K562 (cell line): ENCODE measurements around the gene CCN6. TPM values are rescaled to one million over a fixed set of nuclear protein-coding genes. Genes with fewer than 3 reads are reported as not detected.

Source experiments
- CTCF ChIP-seq, 3 experiments: IDR thresholded peaks in 2 of 3; conservative IDR thresholded peaks in 1 of 3; 2 replicates each; pipeline ENCODE4 v1.5.1; 2011 to 2012; ENCODE audit warnings: low read length in 3 of 3, mild to moderate bottlenecking in 3 of 3, control low read depth in 2 of 3, improper control_type of control experiment in 1 of 3, inconsistent platforms in 1 of 3, low read depth in 1 of 3, mixed read lengths in 1 of 3, moderate library complexity in 1 of 3; ENCODE audit not compliant: insufficient read depth in 2 of 3
- GATA2 ChIP-seq: sonication (generic); formaldehyde crosslinking; IDR thresholded peaks from 2 replicates; pipeline ENCODE4 v1.4.0; 2020; ENCODE audit warnings: mild to moderate bottlenecking, missing genetic modification reagents
- HDAC1 ChIP-seq, 2 experiments: fragments of 450-650 bp; IDR thresholded peaks; 2 replicates each; pipeline ENCODE4 v1.6.1; 2016 to 2017; ENCODE audit warnings: inconsistent platforms in 1 of 2, mild to moderate bottlenecking in 1 of 2, moderate library complexity in 1 of 2
- MAFF ChIP-seq: IDR thresholded peaks from 2 replicates; pipeline ENCODE4 v1.6.1; 2012; ENCODE audit warnings: low read length, improper control_type of control experiment
- MED1 ChIP-seq: sonication (generic); formaldehyde crosslinking; IDR thresholded peaks from 2 replicates; pipeline ENCODE4 v1.8.1; 2023; ENCODE audit warnings: missing genetic modification reagents, borderline replicate concordance
- NKRF ChIP-seq: fragments of 450-650 bp; IDR thresholded peaks from 2 replicates; pipeline ENCODE4 v1.6.1; 2016; ENCODE audit warnings: borderline replicate concordance
- POU5F1 ChIP-seq: fragments of 150-350 bp; IDR thresholded peaks from 2 replicates; pipeline ENCODE4 v1.6.1; 2014; ENCODE audit warnings: borderline replicate concordance, low read length, low read depth, mild to moderate bottlenecking; ENCODE audit not compliant: partially characterized antibody
- SMC3 ChIP-seq: conservative IDR thresholded peaks from 2 replicates; pipeline ENCODE4 v1.6.1; 2011; ENCODE audit warnings: low read depth, low read length, improper control_type of control experiment; ENCODE audit not compliant: insufficient read depth
- TARDBP ChIP-seq: fragments of 450-650 bp; IDR thresholded peaks from 2 replicates; pipeline ENCODE4 v1.6.1; 2016
- TCF3 ChIP-seq: sonication (generic); formaldehyde crosslinking; IDR thresholded peaks from 2 replicates; pipeline ENCODE4 v1.4.0; 2020; ENCODE audit warnings: mild to moderate bottlenecking, missing genetic modification reagents
- ZBTB7A ChIP-seq: IDR thresholded peaks from 2 replicates; pipeline ENCODE4 v1.6.1; 2011; ENCODE audit warnings: low read depth, mild to moderate bottlenecking, low read length, moderate library complexity, borderline replicate concordance; ENCODE audit not compliant: control insufficient read depth
- ZNF740 ChIP-seq, 3 experiments: fragments of 200-800 bp in 1 of 3; sonication (Bioruptor generic) in 1 of 3; sonication (generic) in 1 of 3; formaldehyde crosslinking in 1 of 3; IDR thresholded peaks; 2 replicates each; pipeline versions ENCODE4 v1.6.1 to v1.8.0; 2016 to 2022; ENCODE audit warnings: mild to moderate bottlenecking in 2 of 3, missing compliant biosample characterization in 2 of 3, missing genetic modification characterization in 2 of 3, missing genetic modification reagents in 1 of 3
- polyA plus RNA-seq, 8 experiments: library from polyadenylated mRNA; depleted of rRNA in 4 of 8; stranded (reverse) in 5 of 8; unstranded in 3 of 8; fragments of >200 nt; fragmentation: Nextera tagmentation in 2 of 8; fragmentation: Illumina TruSeq in 1 of 8; extraction: Ambion mirVana in 2 of 8; extraction: Trizol in 1 of 8; gene quantifications; 2 replicates each; pipeline versions ENCODE4 v1.2.1 to v1.2.3, GENCODE V29; 2011 to 2014; ENCODE audit warnings: inconsistent platforms in 1 of 8, missing spikeins in 1 of 8
- total RNA-seq, 7 experiments: library from RNA; depleted of rRNA in 6 of 7; stranded (reverse); fragments of >200 nt in 6 of 7; fragmentation: Illumina TruSeq in 2 of 7; extraction: Trizol in 2 of 7; gene quantifications; 2 replicates each; pipeline versions ENCODE4 v1.2.1 to v1.2.3, GENCODE V29; 2011 to 2021; ENCODE audit warnings: low replicate concordance in 1 of 7

Gene CCN6
- total and polyA plus RNA-seq, 9 of the 15 experiments (the other 6 are each of a cell fraction or from before 2014, with no cell fraction given): 0.04 to 0.62 (median 0.21) TPM; not detected in 2

GRCh38 chr6:112043032-112044007, 10.6 kb upstream of the CCN6 start (continued):
- TF ChIP-seq CTCF (IDR thresholded peaks at IDR 0.05 in 2 of 3, conservative IDR thresholded peaks at IDR 0.05 in 1 of 3; ENCODE audit: insufficient read depth in 2 of 3, low read depth in 1 of 3, low read length in 3 of 3): peak; percentile 92 to 96 (median 95)
- no peak for TF ChIP-seq TARDBP
- TF ChIP-seq ZNF740 (CRISPR knock-in tag; IDR thresholded peaks at IDR 0.05): peak; percentile 23; the same call in 1 of the 2 replicates
- no peak for TF ChIP-seq ZNF740 (tag; IDR thresholded peaks at IDR 0.05)
- TF ChIP-seq GATA2 (CRISPR knock-in tag): no peak
- TF ChIP-seq HDAC1 (IDR thresholded peaks at IDR 0.05): peak in 1 of 2 experiments; percentile 45; a peak in 1 of 4 replicates
- TF ChIP-seq POU5F1: no peak
- 0 out of 2 replicates have a peak, but pooled peaks have one; percentile 20 for TF ChIP-seq NKRF
- no peak for TF ChIP-seq MED1 (CRISPR knock-in tag)
- no peak for TF ChIP-seq MAFF
- TF ChIP-seq ZBTB7A: peak; percentile 99
- TF ChIP-seq SMC3: peak; percentile 71
- TF ChIP-seq TCF3 (CRISPR knock-in tag): peak; percentile 76
